ENCODE measurements around the gene OBSL1.

DNA sequence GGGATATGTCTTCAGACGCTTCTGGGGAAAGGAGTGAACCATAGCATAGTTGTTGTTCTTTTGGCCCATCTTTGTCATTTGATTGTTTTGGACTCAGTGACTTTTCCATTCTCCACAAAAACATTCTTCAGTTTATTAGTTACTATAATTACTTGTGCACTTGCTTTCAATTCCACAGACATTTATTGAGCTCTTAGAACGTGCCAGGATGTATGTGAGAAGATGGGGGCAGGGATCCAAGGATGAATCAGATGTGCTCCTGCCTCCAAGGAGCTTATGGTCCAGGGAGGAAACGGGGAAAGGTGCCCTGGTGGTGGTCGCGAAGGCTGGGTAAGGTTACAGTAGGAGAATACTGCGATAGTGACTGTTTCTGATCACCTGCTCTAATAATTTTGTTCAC, 49.2 kb upstream of the OBSL1 start:
- TF ChIP-seq, protein P1, sequence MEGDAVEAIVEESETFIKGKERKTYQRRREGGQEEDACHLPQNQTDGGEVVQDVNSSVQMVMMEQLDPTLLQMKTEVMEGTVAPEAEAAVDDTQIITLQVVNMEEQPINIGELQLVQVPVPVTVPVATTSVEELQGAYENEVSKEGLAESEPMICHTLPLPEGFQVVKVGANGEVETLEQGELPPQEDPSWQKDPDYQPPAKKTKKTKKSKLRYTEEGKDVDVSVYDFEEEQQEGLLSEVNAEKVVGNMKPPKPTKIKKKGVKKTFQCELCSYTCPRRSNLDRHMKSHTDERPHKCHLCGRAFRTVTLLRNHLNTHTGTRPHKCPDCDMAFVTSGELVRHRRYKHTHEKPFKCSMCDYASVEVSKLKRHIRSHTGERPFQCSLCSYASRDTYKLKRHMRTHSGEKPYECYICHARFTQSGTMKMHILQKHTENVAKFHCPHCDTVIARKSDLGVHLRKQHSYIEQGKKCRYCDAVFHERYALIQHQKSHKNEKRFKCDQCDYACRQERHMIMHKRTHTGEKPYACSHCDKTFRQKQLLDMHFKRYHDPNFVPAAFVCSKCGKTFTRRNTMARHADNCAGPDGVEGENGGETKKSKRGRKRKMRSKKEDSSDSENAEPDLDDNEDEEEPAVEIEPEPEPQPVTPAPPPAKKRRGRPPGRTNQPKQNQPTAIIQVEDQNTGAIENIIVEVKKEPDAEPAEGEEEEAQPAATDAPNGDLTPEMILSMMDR (IDR thresholded peaks at IDR 0.05): no peak
- TF ChIP-seq POLR2AphosphoS5 (IDR thresholded peaks at IDR 0.05): no peak

All from suprapubic skin (tissue), 3 donors.